ENCODE data around the gene NABP1.

The NABP1 gene

DNA sequence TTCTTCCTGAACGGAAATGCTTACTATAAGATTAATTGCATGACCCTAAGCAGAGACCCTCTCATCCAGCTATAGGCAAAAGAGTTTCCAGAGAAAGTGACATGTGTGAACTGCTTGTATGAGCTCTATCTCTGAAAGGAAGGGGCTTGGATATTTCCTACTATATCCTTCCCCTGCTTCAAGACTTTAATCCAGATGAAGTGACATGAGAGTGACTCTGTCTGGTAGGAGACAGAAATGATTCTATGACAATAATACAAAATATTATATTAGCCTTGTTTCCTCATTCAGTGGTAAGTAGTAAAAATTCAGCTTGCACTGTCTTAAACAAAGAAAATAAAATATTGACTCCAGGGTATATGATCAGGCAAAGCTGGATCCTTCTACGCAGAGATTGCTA, 37.5 kb downstream of the NABP1 start:
- H3K27ac ChIP-seq: no peak overlapping the region
- H4K20me1 ChIP-seq (ENCODE audit: insufficient read depth): no peaks in the 10 kb centered on the region
- H3K4me1 ChIP-seq (ENCODE audit: low read depth, poor library complexity, severe bottlenecking): no peaks in the 10 kb centered on the region
- no peak overlapping the region for H3K9ac ChIP-seq
- TF ChIP-seq, protein P1, sequence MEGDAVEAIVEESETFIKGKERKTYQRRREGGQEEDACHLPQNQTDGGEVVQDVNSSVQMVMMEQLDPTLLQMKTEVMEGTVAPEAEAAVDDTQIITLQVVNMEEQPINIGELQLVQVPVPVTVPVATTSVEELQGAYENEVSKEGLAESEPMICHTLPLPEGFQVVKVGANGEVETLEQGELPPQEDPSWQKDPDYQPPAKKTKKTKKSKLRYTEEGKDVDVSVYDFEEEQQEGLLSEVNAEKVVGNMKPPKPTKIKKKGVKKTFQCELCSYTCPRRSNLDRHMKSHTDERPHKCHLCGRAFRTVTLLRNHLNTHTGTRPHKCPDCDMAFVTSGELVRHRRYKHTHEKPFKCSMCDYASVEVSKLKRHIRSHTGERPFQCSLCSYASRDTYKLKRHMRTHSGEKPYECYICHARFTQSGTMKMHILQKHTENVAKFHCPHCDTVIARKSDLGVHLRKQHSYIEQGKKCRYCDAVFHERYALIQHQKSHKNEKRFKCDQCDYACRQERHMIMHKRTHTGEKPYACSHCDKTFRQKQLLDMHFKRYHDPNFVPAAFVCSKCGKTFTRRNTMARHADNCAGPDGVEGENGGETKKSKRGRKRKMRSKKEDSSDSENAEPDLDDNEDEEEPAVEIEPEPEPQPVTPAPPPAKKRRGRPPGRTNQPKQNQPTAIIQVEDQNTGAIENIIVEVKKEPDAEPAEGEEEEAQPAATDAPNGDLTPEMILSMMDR (conservative IDR thresholded peaks at IDR 0.05; ENCODE audit: low read depth, low read length): no peak
- no peaks in the 10 kb centered on the region for H3K36me3 ChIP-seq (ENCODE audit: insufficient read depth)
- no peak overlapping the region for H3K4me2 ChIP-seq
- H2AFZ ChIP-seq (ENCODE audit: low read depth): no peak overlapping the region
- H3K79me2 ChIP-seq (ENCODE audit: insufficient read depth, low read depth): no peaks in the 10 kb centered on the region
- no peaks in the 10 kb centered on the region for H3K27me3 ChIP-seq (ENCODE audit: insufficient read depth, low read depth)
- H3K4me3 ChIP-seq (IDR thresholded peaks at IDR 0.05; ENCODE audit: insufficient read depth, low read depth, low read length): no peak overlapping the region

DNA sequence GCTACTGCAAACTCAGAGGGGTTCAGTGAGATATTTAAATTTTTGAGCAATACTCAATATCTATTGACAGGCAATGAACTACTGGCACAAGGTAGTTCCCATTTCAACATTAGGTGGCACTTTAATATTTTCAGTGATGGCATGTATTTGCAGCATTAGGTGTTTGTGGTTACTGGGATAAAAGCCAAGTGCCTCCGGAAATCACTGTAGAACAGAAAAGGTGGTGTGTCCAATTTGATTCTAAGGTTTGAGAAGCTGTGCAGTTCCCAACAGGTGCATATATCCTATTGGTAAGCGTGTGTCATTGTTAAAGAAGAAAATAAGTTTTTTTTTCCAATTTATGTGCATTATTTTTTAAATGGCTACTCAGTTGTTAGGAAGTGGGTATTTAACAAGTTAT, 41.3 kb downstream of the NABP1 start:
- TF ChIP-seq, protein P1 (conservative IDR thresholded peaks at IDR 0.05; ENCODE audit: low read depth, low read length): no peak
- H3K4me1 ChIP-seq (ENCODE audit: low read depth, poor library complexity, severe bottlenecking): no peaks in the 10 kb centered on the region
- H3K27ac ChIP-seq: no peak overlapping the region
- H3K79me2 ChIP-seq (ENCODE audit: insufficient read depth, low read depth): no peaks in the 10 kb centered on the region
- H3K4me3 ChIP-seq (IDR thresholded peaks at IDR 0.05; ENCODE audit: insufficient read depth, low read depth, low read length): no peak overlapping the region
- no peaks in the 10 kb centered on the region for H3K36me3 ChIP-seq (ENCODE audit: insufficient read depth)
- H3K27me3 ChIP-seq (ENCODE audit: insufficient read depth, low read depth): no peaks in the 10 kb centered on the region
- H2AFZ ChIP-seq (ENCODE audit: low read depth): no peak overlapping the region
- H3K4me2 ChIP-seq: no peak overlapping the region
- no peak overlapping the region for H3K9ac ChIP-seq
- H4K20me1 ChIP-seq (ENCODE audit: insufficient read depth): no peaks in the 10 kb centered on the region

DNA sequence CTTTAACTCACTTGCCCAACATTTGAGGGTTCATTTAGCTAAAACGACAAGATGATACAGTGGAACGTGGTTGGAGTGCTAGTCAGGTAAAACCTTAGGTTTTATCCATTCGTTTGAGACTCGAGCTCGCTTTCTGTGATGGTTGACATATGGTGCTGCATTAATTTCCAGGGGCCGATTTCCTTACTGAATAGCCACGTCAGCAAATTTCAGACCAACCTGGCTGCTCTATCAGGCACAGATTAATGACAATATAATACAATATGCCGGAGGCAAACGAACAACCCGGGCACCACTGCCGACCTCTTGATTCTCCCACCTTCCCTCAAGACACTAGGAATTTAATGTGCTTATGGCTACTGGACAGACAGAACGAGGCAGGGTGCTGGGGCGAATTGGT, 42.0 kb downstream of the NABP1 start:
- no peak overlapping the region for H3K9ac ChIP-seq
- no peaks in the 10 kb centered on the region for H4K20me1 ChIP-seq (ENCODE audit: insufficient read depth)
- H3K4me2 ChIP-seq: no peak overlapping the region
- H3K4me1 ChIP-seq (ENCODE audit: low read depth, poor library complexity, severe bottlenecking): no peaks in the 10 kb centered on the region
- no peaks in the 10 kb centered on the region for H3K79me2 ChIP-seq (ENCODE audit: insufficient read depth, low read depth)
- H3K4me3 ChIP-seq (IDR thresholded peaks at IDR 0.05; ENCODE audit: insufficient read depth, low read depth, low read length): no peak overlapping the region
- H3K27me3 ChIP-seq (ENCODE audit: insufficient read depth, low read depth): no peaks in the 10 kb centered on the region
- no peak overlapping the region for H2AFZ ChIP-seq (ENCODE audit: low read depth)
- TF ChIP-seq, protein P1 (conservative IDR thresholded peaks at IDR 0.05; ENCODE audit: low read depth, low read length): no peak
- H3K27ac ChIP-seq: no peak overlapping the region
- H3K36me3 ChIP-seq (ENCODE audit: insufficient read depth): no peaks in the 10 kb centered on the region

DNA sequence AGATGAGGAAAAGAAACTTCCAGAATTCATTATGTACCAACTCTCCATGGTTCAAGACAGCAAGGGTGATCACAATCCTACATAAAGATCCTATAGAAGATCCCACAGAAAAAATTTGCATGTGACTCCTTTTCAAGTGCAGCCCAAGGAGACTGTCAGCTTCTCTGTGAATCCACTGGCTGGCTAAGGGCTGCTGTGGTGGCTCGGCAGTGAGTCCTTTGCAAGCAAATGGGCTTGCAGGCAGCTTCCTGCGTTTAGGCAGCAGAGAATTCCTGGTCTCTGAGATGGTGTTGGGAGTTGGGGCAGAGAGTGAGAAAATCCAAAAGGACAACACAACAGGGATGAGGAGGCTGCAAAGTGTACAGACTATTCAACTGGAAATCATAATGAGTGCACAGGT, 43.4 kb downstream of the NABP1 start:
- H3K4me2 ChIP-seq: no peak overlapping the region
- no peak overlapping the region for H3K4me3 ChIP-seq (IDR thresholded peaks at IDR 0.05; ENCODE audit: insufficient read depth, low read depth, low read length)
- H3K4me1 ChIP-seq (ENCODE audit: low read depth, poor library complexity, severe bottlenecking): no peaks in the 10 kb centered on the region
- no peak overlapping the region for H2AFZ ChIP-seq (ENCODE audit: low read depth)
- no peaks in the 10 kb centered on the region for H3K36me3 ChIP-seq (ENCODE audit: insufficient read depth)
- TF ChIP-seq, protein P1 (conservative IDR thresholded peaks at IDR 0.05; ENCODE audit: low read depth, low read length): no peak
- no peaks in the 10 kb centered on the region for H3K79me2 ChIP-seq (ENCODE audit: insufficient read depth, low read depth)
- H4K20me1 ChIP-seq (ENCODE audit: insufficient read depth): no peaks in the 10 kb centered on the region
- H3K27me3 ChIP-seq (ENCODE audit: insufficient read depth, low read depth): no peaks in the 10 kb centered on the region
- H3K27ac ChIP-seq: no peak overlapping the region
- no peak overlapping the region for H3K9ac ChIP-seq

DNA sequence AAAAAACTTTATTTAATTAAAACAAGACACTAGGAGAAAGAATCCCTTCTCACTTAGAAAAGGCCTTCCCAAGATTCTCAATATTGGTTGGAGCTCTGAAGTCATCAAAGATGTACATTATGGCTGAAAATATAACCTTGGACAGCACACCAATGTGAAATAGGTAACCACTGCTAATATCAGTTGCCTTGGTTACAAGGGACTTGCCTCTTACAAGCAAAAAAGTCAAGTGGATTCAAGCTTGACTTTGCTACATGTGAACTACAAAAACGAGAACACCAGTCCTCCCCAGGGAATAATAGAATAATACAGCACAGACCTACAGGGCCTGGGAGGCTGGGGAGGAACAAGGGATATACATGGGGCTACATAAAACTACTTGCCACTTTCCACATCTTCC, 46.1 kb downstream of the NABP1 start:
- TF ChIP-seq, protein P1 (conservative IDR thresholded peaks at IDR 0.05; ENCODE audit: low read depth, low read length): no peak
- H3K36me3 ChIP-seq (ENCODE audit: insufficient read depth): no peaks in the 10 kb centered on the region
- H3K4me2 ChIP-seq: no peak overlapping the region
- H2AFZ ChIP-seq (ENCODE audit: low read depth): no peak overlapping the region
- no peaks in the 10 kb centered on the region for H3K27me3 ChIP-seq (ENCODE audit: insufficient read depth, low read depth)
- H3K4me3 ChIP-seq (IDR thresholded peaks at IDR 0.05; ENCODE audit: insufficient read depth, low read depth, low read length): no peak overlapping the region
- H3K27ac ChIP-seq: no peak overlapping the region
- H4K20me1 ChIP-seq (ENCODE audit: insufficient read depth): no peaks in the 10 kb centered on the region
- H3K4me1 ChIP-seq (ENCODE audit: low read depth, poor library complexity, severe bottlenecking): no peaks in the 10 kb centered on the region
- H3K79me2 ChIP-seq (ENCODE audit: insufficient read depth, low read depth): no peaks in the 10 kb centered on the region
- no peak overlapping the region for H3K9ac ChIP-seq
